Brain microvascular endothelial cell (primary cell): ENCODE measurements around the gene EEF1A1.
"Not testable (repeated sequence)": the region's sequence is repeated elsewhere in the genome, so short reads cannot be mapped to it uniquely, and the experiment has no call there.

Experiments used
- DNase-seq: peaks from one replicate; pipeline ENCODE4 v3.0.0-alpha.2; 2020
- H3K27ac ChIP-seq: fragments of 250-450 bp; sonication (Bioruptor Pico); 2 replicates; pipeline ENCODE4 v1.5.1; 2020; ENCODE audit warnings: mild to moderate bottlenecking, moderate library complexity
- H3K27me3 ChIP-seq: fragments of 250-450 bp; sonication (Bioruptor Pico); replicated peaks from 2 replicates; pipeline ENCODE4 v1.5.1; 2020; ENCODE audit warnings: mild to moderate bottlenecking
- H3K36me3 ChIP-seq: fragments of 250-450 bp; sonication (Bioruptor Pico); replicated peaks from 2 replicates; pipeline ENCODE4 v1.5.1; 2020; ENCODE audit warnings: mild to moderate bottlenecking
- H3K4me3 ChIP-seq: 2 replicates; pipeline ENCODE4 v1.5.1; 2011; ENCODE audit warnings: low read depth, mild to moderate bottlenecking, control low read depth, low read length, moderate library complexity
- CTCF ChIP-seq: IDR thresholded peaks from 2 replicates; pipeline ENCODE4 v1.5.1; 2011; ENCODE audit warnings: low read depth, mild to moderate bottlenecking, moderate library complexity, low read length, control low read depth, inconsistent platforms; ENCODE audit errors: missing control alignments
- in situ Hi-C: cut with HindIII; loops from 2 replicates; pipeline ENCODE4 v1.10.0; 2017; ENCODE audit warnings: low sequenced_read_pairs, low pct_ligation_motif_present

The EEF1A1 gene

GRCh38 chr6:73556836-73557235 is 36.0 kb upstream of the EEF1A1 start:
- in situ Hi-C loops: no loop called here
- DNase-seq: no peak
- Histone ChIP-seq H3K36me3 (no peaks in the 10 kb centered on the region), H3K27me3 (no peaks in the 10 kb centered on the region), H3K4me3 (no peak overlapping the region), H3K27ac (no peak overlapping the region)
- no peak for TF ChIP-seq CTCF

- H3K27ac ChIP-seq, H3K4me3 ChIP-seq, H3K36me3 ChIP-seq, DNase-seq, H3K27me3 ChIP-seq, in situ Hi-C loops: not testable (repeated sequence)
These were observed 34.6 kb upstream of the EEF1A1 start for GRCh38 chr6:73555380-73555949.

GRCh38 chr6:73551115-73551514 is 30.3 kb upstream of the EEF1A1 start:
- H3K27me3 ChIP-seq, in situ Hi-C loops, H3K4me3 ChIP-seq, H3K36me3 ChIP-seq, H3K27ac ChIP-seq, DNase-seq: not testable (repeated sequence)

GRCh38 chr6:73548458-73549446 is 27.9 kb upstream of the EEF1A1 start:
- TF ChIP-seq CTCF: no peak
- no peak for DNase-seq
- Histone ChIP-seq H3K27ac (no peak overlapping the region), H3K36me3 (no peaks in the 10 kb centered on the region), H3K27me3 (no peaks in the 10 kb centered on the region), H3K4me3 (no peak overlapping the region)
- in situ Hi-C loops: no loop called here

GRCh38 chr6:73547036-73547435 is 26.2 kb upstream of the EEF1A1 start:
- no peaks in the 10 kb centered on the region for H3K36me3 ChIP-seq
- no peaks in the 10 kb centered on the region for H3K27me3 ChIP-seq
- TF ChIP-seq CTCF: no peak

GRCh38 chr6:73542891-73543290 is 22.1 kb upstream of the EEF1A1 start:
- no peak for TF ChIP-seq CTCF
- no peak for DNase-seq
- H3K27me3 ChIP-seq: no peaks in the 10 kb centered on the region
- no peak overlapping the region for H3K27ac ChIP-seq
- no peak overlapping the region for H3K4me3 ChIP-seq
- H3K36me3 ChIP-seq: no peaks in the 10 kb centered on the region
- in situ Hi-C loops: no loop called here

More at GRCh38 chr6:73547036-73547435, 26.2 kb upstream of the EEF1A1 start:
- no peak overlapping the region for H3K4me3 ChIP-seq
- in situ Hi-C loops: no loop called here
- H3K27ac ChIP-seq: no peak overlapping the region
- no peak for DNase-seq

GRCh38 chr6:73542481-73542880 is 21.6 kb upstream of the EEF1A1 start:
- DNase-seq, in situ Hi-C loops, H3K27me3 ChIP-seq, H3K27ac ChIP-seq, H3K36me3 ChIP-seq, H3K4me3 ChIP-seq: not testable (repeated sequence)
